ENCODE measurements around the gene FOXD2.

FOXD2 gene

GRCh38 chr1:47406966-47407365, 30.9 kb upstream of the FOXD2 start:
- Mint-ChIP-seq H3K27ac (ENCODE audit: low read depth) (no peak overlapping the region), H3K4me3 (no peak overlapping the region), H3K4me1 (no peaks in the 10 kb centered on the region), H3K36me3 (ENCODE audit: insufficient read depth) (no peaks in the 10 kb centered on the region), H3K9me3 (no peaks in the 10 kb centered on the region), H3K27me3 (peaks cover 38% of the 10 kb centered on the region)
- DNase-seq (ENCODE audit: low spot score in 2 of 2) (no peak), ATAC-seq (replicated peaks; ENCODE audit: extremely low read depth, poor library complexity, severe bottlenecking) (no peak)

GRCh38 chr1:47407481-47407880, 30.4 kb upstream of the FOXD2 start:
- H3K36me3 Mint-ChIP-seq (ENCODE audit: insufficient read depth), result no peaks in the 10 kb centered on the region
- no peak for DNase-seq (ENCODE audit: low spot score in 2 of 2)
- no peak overlapping the region for H3K27ac Mint-ChIP-seq (ENCODE audit: low read depth)
- H3K9me3 Mint-ChIP-seq, result no peaks in the 10 kb centered on the region
- no peaks in the 10 kb centered on the region for H3K4me1 Mint-ChIP-seq
- H3K27me3 Mint-ChIP-seq, result peaks cover 34% of the 10 kb centered on the region
- H3K4me3 Mint-ChIP-seq, result no peak overlapping the region
- no peak for ATAC-seq (replicated peaks; ENCODE audit: extremely low read depth, poor library complexity, severe bottlenecking)

DNA sequence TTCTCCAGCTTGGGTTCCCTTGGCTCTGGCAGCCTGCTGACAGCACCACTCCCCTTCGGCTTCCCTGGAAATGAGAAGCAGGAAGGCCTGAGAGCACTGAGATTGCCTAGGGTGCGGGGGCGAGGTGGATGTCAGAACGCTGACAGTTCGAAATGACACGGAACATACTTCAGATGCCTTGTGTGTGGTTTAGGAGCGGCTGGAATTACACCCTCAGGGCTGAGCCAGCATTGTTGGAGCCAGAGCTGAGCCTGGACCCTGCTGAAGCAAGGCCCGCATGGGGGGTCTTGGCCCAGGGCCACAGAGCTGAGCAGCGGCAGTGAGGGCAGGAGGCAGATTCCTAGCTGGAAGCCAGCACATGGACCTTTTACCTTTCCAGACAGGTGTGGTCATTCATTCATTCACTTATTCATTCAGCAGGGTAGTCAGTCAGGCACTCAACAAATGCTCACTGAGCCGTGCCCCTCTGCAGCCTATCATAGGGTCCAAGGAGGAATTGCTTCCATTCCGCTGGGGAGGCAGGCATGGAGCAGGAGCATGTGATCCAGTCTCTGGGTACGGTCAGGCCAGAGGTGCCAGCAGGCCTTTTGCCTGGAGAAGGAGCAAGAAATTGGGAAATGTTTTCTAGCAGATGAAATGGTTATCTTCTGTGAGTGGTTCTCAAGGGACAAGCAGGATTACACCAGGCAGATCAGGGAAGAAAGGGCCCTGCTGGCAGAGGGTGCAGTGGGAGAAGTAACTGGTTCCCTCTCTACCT, 28.4 kb upstream of the FOXD2 start:
- ATAC-seq (replicated peaks; ENCODE audit: extremely low read depth, poor library complexity, severe bottlenecking) (no peak), DNase-seq (ENCODE audit: low spot score in 2 of 2) (no peak)

DNA sequence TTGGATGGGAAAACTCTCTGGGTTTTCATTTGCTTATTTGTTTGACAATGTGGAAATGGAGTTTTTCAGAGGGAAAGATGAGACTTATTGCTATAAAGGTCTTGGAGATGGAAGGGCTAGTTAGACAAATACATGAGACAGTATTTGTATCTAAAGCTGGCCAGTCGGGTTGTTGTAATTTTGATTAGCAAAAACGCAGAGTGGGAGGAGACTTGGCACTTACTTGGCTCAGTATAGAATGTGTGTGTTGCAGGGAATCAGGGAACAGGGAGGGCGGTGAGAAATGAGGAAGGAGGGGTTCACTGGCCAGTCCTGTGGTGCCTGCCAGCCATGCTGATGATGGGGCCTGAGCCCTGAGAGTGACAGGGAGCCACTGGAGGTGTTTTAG, 27.8 kb upstream of the FOXD2 start:
- H3K4me1 Mint-ChIP-seq, result no peaks in the 10 kb centered on the region
- no peak overlapping the region for H3K4me3 Mint-ChIP-seq
- no peaks in the 10 kb centered on the region for H3K36me3 Mint-ChIP-seq (ENCODE audit: insufficient read depth)
- H3K27ac Mint-ChIP-seq (ENCODE audit: low read depth), result no peak overlapping the region
- H3K9me3 Mint-ChIP-seq, result no peaks in the 10 kb centered on the region
- DNase-seq (ENCODE audit: low spot score in 2 of 2) (no peak), ATAC-seq (replicated peaks; ENCODE audit: extremely low read depth, poor library complexity, severe bottlenecking) (no peak)
- peaks cover 30% of the 10 kb centered on the region for H3K27me3 Mint-ChIP-seq

More for the DNA sequence above, 28.4 kb upstream of the FOXD2 start:
- no peaks in the 10 kb centered on the region for H3K9me3 Mint-ChIP-seq
- no peak overlapping the region for H3K4me3 Mint-ChIP-seq
- no peaks in the 10 kb centered on the region for H3K36me3 Mint-ChIP-seq (ENCODE audit: insufficient read depth)
- H3K4me1 Mint-ChIP-seq, result no peaks in the 10 kb centered on the region
- H3K27me3 Mint-ChIP-seq, result peaks cover 29% of the 10 kb centered on the region
- no peak overlapping the region for H3K27ac Mint-ChIP-seq (ENCODE audit: low read depth)

DNA sequence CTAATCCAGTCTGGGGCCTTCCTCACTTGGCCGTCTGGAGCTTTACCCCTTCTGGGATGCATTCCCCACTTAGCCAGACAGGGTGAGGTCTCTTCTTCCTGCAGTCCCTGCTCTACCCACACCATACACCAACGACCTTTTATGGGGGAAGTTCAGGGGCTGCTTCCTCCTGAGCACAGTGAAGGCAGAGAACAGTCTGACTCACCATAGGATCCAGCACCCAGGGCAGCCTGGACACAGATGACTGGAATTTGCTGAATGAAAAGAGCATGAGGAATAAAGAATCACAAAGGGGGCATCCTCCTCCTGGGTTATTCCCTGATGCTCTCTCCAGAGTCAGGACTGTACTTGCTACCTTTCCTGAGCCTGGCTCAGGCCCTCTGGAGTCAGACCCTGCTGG, 26.4 kb upstream of the FOXD2 start:
- no peak for ATAC-seq (replicated peaks; ENCODE audit: extremely low read depth, poor library complexity, severe bottlenecking)
- Mint-ChIP-seq H3K9me3 (no peaks in the 10 kb centered on the region), H3K27ac (ENCODE audit: low read depth) (no peak overlapping the region), H3K4me1 (no peaks in the 10 kb centered on the region), H3K27me3 (peaks cover 30% of the 10 kb centered on the region), H3K4me3 (no peak overlapping the region), H3K36me3 (ENCODE audit: insufficient read depth) (no peaks in the 10 kb centered on the region)
- no peak for DNase-seq (ENCODE audit: low spot score in 2 of 2)

- no peak for ATAC-seq (replicated peaks; ENCODE audit: extremely low read depth, poor library complexity, severe bottlenecking)
- H3K36me3 Mint-ChIP-seq (ENCODE audit: insufficient read depth), result no peaks in the 10 kb centered on the region
- H3K4me1 Mint-ChIP-seq, result peaks cover 3% of the 10 kb centered on the region
- H3K9me3 Mint-ChIP-seq, result no peaks in the 10 kb centered on the region
- peaks cover 38% of the 10 kb centered on the region for H3K27me3 Mint-ChIP-seq
- no peak for DNase-seq (ENCODE audit: low spot score in 2 of 2)
- no peak overlapping the region for H3K27ac Mint-ChIP-seq (ENCODE audit: low read depth)
- no peak overlapping the region for H3K4me3 Mint-ChIP-seq
Observed at GRCh38 chr1:47412437-47412836, 25.4 kb upstream of the FOXD2 start.

- DNase-seq (ENCODE audit: low spot score in 2 of 2) (no peak), ATAC-seq (replicated peaks; ENCODE audit: extremely low read depth, poor library complexity, severe bottlenecking) (no peak)
- H3K4me1 Mint-ChIP-seq, result peaks cover 6% of the 10 kb centered on the region
- peaks cover 60% of the 10 kb centered on the region for H3K27me3 Mint-ChIP-seq
- H3K4me3 Mint-ChIP-seq, result peak within 1 kb of the TSS; percentile 40
- H3K9me3 Mint-ChIP-seq, result no peaks in the 10 kb centered on the region
- H3K27ac Mint-ChIP-seq (ENCODE audit: low read depth), result no peak within 1 kb of the TSS
- peaks cover 1% of the 10 kb centered on the region for H3K36me3 Mint-ChIP-seq (ENCODE audit: insufficient read depth)
Observed at GRCh38 chr1:47415728-47416318, 22.0 kb upstream of the FOXD2 start, which contains the start of gene FOXE3. TSS of gene FOXE3 (plus strand) at chr1:47416285. CDS start at chr1:47416316, 31 bp downstream.

DNA sequence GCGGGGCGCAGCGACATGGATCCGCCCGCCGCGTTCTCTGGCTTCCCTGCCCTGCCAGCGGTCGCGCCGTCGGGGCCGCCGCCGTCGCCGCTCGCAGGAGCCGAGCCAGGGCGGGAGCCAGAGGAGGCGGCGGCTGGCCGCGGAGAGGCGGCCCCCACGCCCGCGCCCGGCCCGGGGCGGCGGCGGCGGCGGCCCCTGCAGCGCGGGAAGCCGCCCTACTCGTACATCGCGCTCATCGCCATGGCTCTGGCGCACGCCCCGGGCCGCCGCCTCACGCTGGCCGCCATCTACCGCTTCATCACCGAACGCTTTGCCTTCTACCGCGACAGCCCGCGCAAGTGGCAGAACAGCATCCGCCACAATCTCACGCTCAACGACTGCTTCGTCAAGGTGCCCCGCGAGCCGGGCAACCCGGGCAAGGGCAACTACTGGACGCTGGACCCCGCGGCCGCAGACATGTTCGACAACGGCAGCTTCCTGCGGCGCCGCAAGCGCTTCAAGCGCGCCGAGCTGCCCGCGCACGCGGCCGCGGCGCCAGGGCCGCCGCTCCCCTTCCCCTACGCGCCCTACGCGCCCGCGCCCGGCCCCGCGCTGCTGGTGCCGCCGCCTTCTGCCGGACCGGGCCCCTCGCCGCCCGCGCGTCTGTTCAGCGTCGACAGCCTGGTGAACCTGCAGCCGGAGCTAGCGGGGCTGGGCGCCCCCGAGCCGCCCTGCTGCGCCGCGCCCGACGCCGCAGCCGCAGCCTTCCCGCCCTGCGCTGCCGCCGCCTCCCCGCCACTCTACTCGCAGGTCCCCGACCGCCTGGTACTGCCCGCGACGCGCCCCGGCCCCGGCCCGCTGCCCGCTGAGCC, 21.3 kb upstream of the FOXD2 start:
- H3K4me3 Mint-ChIP-seq, result peak overlapping the region; percentile 40
- peaks cover 60% of the 10 kb centered on the region for H3K27me3 Mint-ChIP-seq
- peaks cover 1% of the 10 kb centered on the region for H3K36me3 Mint-ChIP-seq (ENCODE audit: insufficient read depth)
- H3K27ac Mint-ChIP-seq (ENCODE audit: low read depth), result no peak overlapping the region
- ATAC-seq (replicated peaks; ENCODE audit: extremely low read depth, poor library complexity, severe bottlenecking) (no peak), DNase-seq (ENCODE audit: low spot score in 2 of 2) (no peak)
- H3K4me1 Mint-ChIP-seq, result peaks cover 6% of the 10 kb centered on the region
- H3K9me3 Mint-ChIP-seq, result no peaks in the 10 kb centered on the region

GRCh38 chr1:47417170-47418044, 20.4 kb upstream of the FOXD2 start:
- ATAC-seq (replicated peaks; ENCODE audit: extremely low read depth, poor library complexity, severe bottlenecking) (no peak), DNase-seq (ENCODE audit: low spot score in 2 of 2) (no peak)
- Mint-ChIP-seq H3K27me3 (peaks cover 60% of the 10 kb centered on the region), H3K4me3 (peak overlapping the region; percentile 59), H3K36me3 (ENCODE audit: insufficient read depth) (peaks cover 1% of the 10 kb centered on the region), H3K9me3 (no peaks in the 10 kb centered on the region), H3K4me1 (peaks cover 6% of the 10 kb centered on the region), H3K27ac (ENCODE audit: low read depth) (no peak overlapping the region)

DNA sequence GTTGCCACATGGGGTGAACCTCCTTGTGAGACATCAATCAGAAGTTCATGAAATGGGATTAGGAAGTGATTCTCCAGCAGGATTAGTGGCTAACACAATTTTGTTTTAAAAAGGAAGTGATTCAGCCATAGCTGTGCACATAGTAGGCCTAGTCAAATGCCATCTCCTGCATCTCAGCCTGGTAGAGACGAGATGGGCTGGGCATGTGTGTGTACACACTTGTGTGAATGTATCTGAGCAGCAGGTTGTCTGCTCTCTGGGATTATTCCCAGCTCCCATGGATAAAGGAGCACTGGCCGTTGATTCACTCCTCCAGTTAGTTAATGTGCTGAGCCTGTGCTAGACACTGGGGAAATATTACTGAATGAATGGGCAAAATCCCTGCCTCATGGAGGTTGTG, 19.7 kb upstream of the FOXD2 start:
- Mint-ChIP-seq H3K36me3 (ENCODE audit: insufficient read depth) (peaks cover 1% of the 10 kb centered on the region), H3K4me1 (peaks cover 6% of the 10 kb centered on the region), H3K4me3 (no peak overlapping the region), H3K27me3 (peaks cover 60% of the 10 kb centered on the region), H3K27ac (ENCODE audit: low read depth) (no peak overlapping the region), H3K9me3 (no peaks in the 10 kb centered on the region)
- DNase-seq (ENCODE audit: low spot score in 2 of 2) (no peak), ATAC-seq (replicated peaks; ENCODE audit: extremely low read depth, poor library complexity, severe bottlenecking) (no peak)

DNA sequence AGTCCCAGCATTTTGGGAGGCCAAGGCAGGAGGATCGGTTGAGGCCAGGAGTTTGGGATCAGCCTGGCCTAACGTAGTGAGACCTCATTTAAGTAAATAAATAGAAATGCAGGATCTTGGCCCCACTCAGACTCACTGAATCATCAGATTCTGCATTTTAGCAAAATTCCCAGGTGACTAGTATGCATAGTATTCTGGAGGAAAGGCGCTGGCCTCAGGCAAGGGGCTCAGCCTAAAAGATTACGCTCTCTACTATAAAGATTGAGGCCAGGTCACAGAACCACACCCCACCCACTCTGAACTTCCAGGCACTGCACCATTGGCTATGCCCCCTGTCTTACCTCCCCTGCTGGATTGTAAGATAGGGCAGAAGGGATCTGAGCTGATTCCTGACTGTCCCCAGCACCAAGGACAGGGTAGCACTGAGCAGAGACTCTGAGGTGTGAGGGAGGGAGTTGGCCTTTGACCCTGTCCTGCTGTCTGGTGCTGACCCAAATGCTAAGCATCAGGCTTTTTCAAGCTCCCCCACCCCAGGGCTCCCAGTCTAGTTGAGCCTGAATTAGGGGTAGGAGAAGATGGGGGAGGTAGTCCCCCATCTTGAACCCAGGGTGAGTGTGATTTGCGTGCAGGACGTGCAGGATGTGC, 19.0 kb upstream of the FOXD2 start:
- Mint-ChIP-seq H3K27me3 (peaks cover 57% of the 10 kb centered on the region), H3K4me1 (peaks cover 6% of the 10 kb centered on the region), H3K27ac (ENCODE audit: low read depth) (no peak overlapping the region), H3K36me3 (ENCODE audit: insufficient read depth) (peaks cover 1% of the 10 kb centered on the region), H3K9me3 (no peaks in the 10 kb centered on the region), H3K4me3 (no peak overlapping the region)
- DNase-seq (ENCODE audit: low spot score in 2 of 2) (no peak), ATAC-seq (replicated peaks; ENCODE audit: extremely low read depth, poor library complexity, severe bottlenecking) (no peak)

- H3K27me3 Mint-ChIP-seq, result peaks cover 40% of the 10 kb centered on the region
- peaks cover 1% of the 10 kb centered on the region for H3K36me3 Mint-ChIP-seq (ENCODE audit: insufficient read depth)
- H3K4me1 Mint-ChIP-seq, result peaks cover 6% of the 10 kb centered on the region
- no peak overlapping the region for H3K4me3 Mint-ChIP-seq
- DNase-seq (ENCODE audit: low spot score in 2 of 2) (no peak), ATAC-seq (replicated peaks; ENCODE audit: extremely low read depth, poor library complexity, severe bottlenecking) (no peak)
- no peak overlapping the region for H3K27ac Mint-ChIP-seq (ENCODE audit: low read depth)
- no peaks in the 10 kb centered on the region for H3K9me3 Mint-ChIP-seq
Observed at GRCh38 chr1:47420547-47420946, 17.3 kb upstream of the FOXD2 start.
